Neural progenitor cell (in vitro differentiated cells): ENCODE data around the gene TMEM198. TPM values are rescaled to one million over a fixed set of nuclear protein-coding genes. Genes with fewer than 3 reads are reported as not detected.

Experiments
- DNase-seq: peaks from one replicate; pipeline ENCODE4 v3.0.0-alpha.2; 2016; ENCODE audit warnings: low spot score
- H2AFZ ChIP-seq: fragments of 200-600 bp; sonication (generic); replicated peaks from 2 replicates; pipeline ENCODE4 v1.6.1; 2016; ENCODE audit warnings: antibody characterized with exemption
- H3F3A ChIP-seq: fragments of 200-600 bp; sonication (generic); 2 replicates; pipeline ENCODE4 v1.6.1; 2016; ENCODE audit warnings: antibody characterized with exemption, low read depth
- H3K27ac ChIP-seq: fragments of 200-600 bp; sonication (generic); 2 replicates; pipeline ENCODE4 v1.5.1; 2016; ENCODE audit warnings: mild to moderate bottlenecking
- H3K27me3 ChIP-seq: fragments of 200-600 bp; sonication (generic); 2 replicates; pipeline ENCODE4 v1.6.1; 2016; ENCODE audit warnings: mild to moderate bottlenecking, moderate library complexity
- H3K36me3 ChIP-seq: fragments of 200-600 bp; sonication (generic); 2 replicates; pipeline ENCODE4 v1.5.1; 2016
- H3K4me1 ChIP-seq: fragments of 200-600 bp; sonication (generic); 2 replicates; pipeline ENCODE4 v1.6.1; 2016; ENCODE audit warnings: mixed run types
- H3K4me2 ChIP-seq: fragments of 200-600 bp; sonication (generic); 2 replicates; pipeline ENCODE4 v1.6.1; 2016
- H3K4me3 ChIP-seq: fragments of 200-600 bp; sonication (generic); 2 replicates; pipeline ENCODE4 v1.5.1; 2016
- H3K79me2 ChIP-seq: fragments of 200-600 bp; sonication (generic); 2 replicates; pipeline ENCODE4 v1.6.1; 2016; ENCODE audit warnings: low read depth
- H3K9ac ChIP-seq: fragments of 200-600 bp; sonication (generic); 2 replicates; pipeline ENCODE4 v1.6.1; 2016
- H3K9me3 ChIP-seq: fragments of 200-600 bp; sonication (generic); 2 replicates; pipeline ENCODE4 v1.5.1; 2016; ENCODE audit warnings: low read depth
- H4K20me1 ChIP-seq: fragments of 200-600 bp; sonication (generic); 2 replicates; pipeline ENCODE4 v1.6.1; 2016; ENCODE audit warnings: low read depth
- H3K27ac Mint-ChIP-seq: 3 replicates; pipeline ENCODE4 v1.8.0; 2021; ENCODE audit warnings: mixed read lengths
- H3K27me3 Mint-ChIP-seq: 2 replicates; pipeline ENCODE4 v1.8.0; 2022; ENCODE audit warnings: low read depth, mild to moderate bottlenecking, inconsistent platforms, moderate library complexity, mixed read lengths; ENCODE audit not compliant: insufficient read depth
- H3K36me3 Mint-ChIP-seq: 3 replicates; pipeline ENCODE4 v1.8.0; 2021; ENCODE audit warnings: mixed read lengths
- H3K4me1 Mint-ChIP-seq: 3 replicates; pipeline ENCODE4 v1.8.0; 2021; ENCODE audit warnings: mixed read lengths
- H3K4me3 Mint-ChIP-seq: 3 replicates; pipeline ENCODE4 v1.8.0; 2021; ENCODE audit warnings: mild to moderate bottlenecking, moderate library complexity, mixed read lengths
- H3K9me3 Mint-ChIP-seq: 3 replicates; pipeline ENCODE4 v1.8.0; 2020; ENCODE audit warnings: mixed read lengths
- CTCF ChIP-seq: fragments of 200-600 bp; sonication (generic); IDR thresholded peaks from 2 replicates; pipeline ENCODE4 v1.5.1; 2017; ENCODE audit warnings: antibody characterized with exemption, mild to moderate bottlenecking
- EZH2 ChIP-seq: fragments of 200-600 bp; sonication (generic); IDR thresholded peaks from 2 replicates; pipeline ENCODE4 v1.6.1; 2017; ENCODE audit warnings: antibody characterized with exemption, mild to moderate bottlenecking, moderate library complexity
- EZH2phosphoT487 ChIP-seq: fragments of 200-600 bp; sonication (generic); IDR thresholded peaks from 2 replicates; pipeline ENCODE4 v1.6.1; 2017; ENCODE audit warnings: antibody characterized with exemption
- total RNA-seq: library from RNA; depleted of rRNA; stranded (reverse); fragments of >200 nt; gene quantifications from 2 replicates; pipeline ENCODE4 v1.2.3, GENCODE V29; 2015; ENCODE audit warnings: low replicate concordance

Gene TMEM198
- total RNA-seq, 1 donor from 2014 or later: 0.79 TPM

DNA sequence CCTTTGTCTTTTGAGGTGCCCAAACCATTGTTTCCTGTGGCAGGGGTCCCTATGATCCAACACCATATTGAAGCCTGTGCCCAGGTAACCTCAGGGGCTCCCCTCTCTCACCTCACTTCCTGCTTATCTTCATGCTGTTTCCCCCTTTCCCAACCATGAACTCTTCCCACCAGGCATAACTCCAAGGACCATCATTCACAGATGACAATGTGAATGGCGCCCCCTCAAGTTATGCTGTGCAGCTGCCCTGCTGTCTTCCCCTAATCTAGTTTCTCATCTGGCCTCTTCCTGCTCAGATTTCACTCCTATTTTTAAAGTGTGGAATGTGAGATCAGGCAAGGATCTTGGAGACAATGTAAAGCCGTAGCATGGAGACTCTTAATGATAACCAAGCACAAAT, 43.7 kb upstream of the TMEM198 start:
- H3K9me3 ChIP-seq: no peaks in the 10 kb centered on the region
- peak; percentile 48 for TF ChIP-seq CTCF
- no peak for TF ChIP-seq EZH2
- H4K20me1 ChIP-seq: peaks cover 10% of the 10 kb centered on the region
- Mint-ChIP-seq H3K4me3 (peak overlapping the region; percentile 93), H3K9me3 (no peaks in the 10 kb centered on the region), H3K27me3 (peaks cover 22% of the 10 kb centered on the region), H3K4me1 (peaks cover 25% of the 10 kb centered on the region), H3K36me3 (no peaks in the 10 kb centered on the region), H3K27ac (peak overlapping the region; percentile 8)
- no peak overlapping the region for H3K27ac ChIP-seq
- no peak overlapping the region for H2AFZ ChIP-seq
- peaks cover 34% of the 10 kb centered on the region for H3K27me3 ChIP-seq
- DNase-seq: peak; percentile 42
- no peaks in the 10 kb centered on the region for H3K36me3 ChIP-seq
- H3K9ac ChIP-seq: no peak overlapping the region
- no peak overlapping the region for H3K4me3 ChIP-seq
- peak overlapping the region; percentile 91 for H3K4me2 ChIP-seq
- H3F3A ChIP-seq: peaks cover 15% of the 10 kb centered on the region
- no peaks in the 10 kb centered on the region for H3K79me2 ChIP-seq
- peaks cover 19% of the 10 kb centered on the region for H3K4me1 ChIP-seq

GRCh38 chr2:219501849-219502248, 42.0 kb upstream of the TMEM198 start:
- Histone ChIP-seq H3K9me3 (no peaks in the 10 kb centered on the region), H3K27me3 (peaks cover 16% of the 10 kb centered on the region), H3K4me1 (peaks cover 20% of the 10 kb centered on the region), H4K20me1 (peaks cover 7% of the 10 kb centered on the region), H3K4me3 (no peak overlapping the region), H3K4me2 (no peak overlapping the region), H3K27ac (no peak overlapping the region), H3K79me2 (no peaks in the 10 kb centered on the region), H3K9ac (no peak overlapping the region), H2AFZ (no peak overlapping the region), H3F3A (peaks cover 23% of the 10 kb centered on the region), H3K36me3 (no peaks in the 10 kb centered on the region)
- no peaks in the 10 kb centered on the region for H3K9me3 Mint-ChIP-seq
- H3K27me3 Mint-ChIP-seq: peaks cover 21% of the 10 kb centered on the region
- H3K4me3 Mint-ChIP-seq: no peak overlapping the region
- TF ChIP-seq EZH2phosphoT487 (no peak), CTCF (no peak), EZH2 (no peak)
- no peak for DNase-seq
- peaks cover 29% of the 10 kb centered on the region for H3K4me1 Mint-ChIP-seq
- no peak overlapping the region for H3K27ac Mint-ChIP-seq
- no peaks in the 10 kb centered on the region for H3K36me3 Mint-ChIP-seq

DNA sequence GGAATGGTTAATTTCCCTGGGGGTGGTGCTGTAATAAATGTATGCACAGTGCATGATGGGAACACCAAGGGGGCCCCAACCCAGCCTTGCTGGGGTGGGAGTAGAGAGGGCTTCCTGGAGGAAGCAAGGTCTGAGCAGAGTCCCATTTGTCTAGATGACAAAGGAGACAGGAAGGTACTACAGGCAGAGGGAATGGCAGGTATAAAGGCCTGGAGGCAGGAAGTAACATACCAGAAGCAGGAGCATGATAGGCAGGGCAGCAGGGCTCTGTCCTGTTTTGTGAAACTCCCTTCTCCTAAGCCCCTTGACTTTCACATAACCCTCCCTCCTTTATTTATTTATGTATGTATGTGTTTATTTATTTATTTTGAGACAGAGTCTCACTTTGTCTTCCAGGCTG, 41.2 kb upstream of the TMEM198 start:
- H3K9me3 ChIP-seq: no peaks in the 10 kb centered on the region
- no peaks in the 10 kb centered on the region for H3K79me2 ChIP-seq
- H3K9ac ChIP-seq: no peak overlapping the region
- no peaks in the 10 kb centered on the region for H4K20me1 ChIP-seq
- peaks cover 24% of the 10 kb centered on the region for H3F3A ChIP-seq
- H3K27ac ChIP-seq: no peak overlapping the region
- Mint-ChIP-seq H3K27me3 (peaks cover 13% of the 10 kb centered on the region), H3K9me3 (no peaks in the 10 kb centered on the region), H3K36me3 (no peaks in the 10 kb centered on the region), H3K27ac (no peak overlapping the region), H3K4me3 (no peak overlapping the region), H3K4me1 (peaks cover 37% of the 10 kb centered on the region)
- H3K27me3 ChIP-seq: peaks cover 9% of the 10 kb centered on the region
- no peak overlapping the region for H3K4me2 ChIP-seq
- no peak overlapping the region for H3K4me3 ChIP-seq
- H3K36me3 ChIP-seq: no peaks in the 10 kb centered on the region
- peaks cover 28% of the 10 kb centered on the region for H3K4me1 ChIP-seq
- no peak for DNase-seq
- no peak for TF ChIP-seq EZH2phosphoT487
- TF ChIP-seq EZH2: no peak
- TF ChIP-seq CTCF: no peak
- H2AFZ ChIP-seq: no peak overlapping the region
